Spleen (tissue), 7 donors: ENCODE results near the gene OARD1.

Experiments used
- POLR2A ChIP-seq, 3 donors: fragments of 450-650 bp; IDR thresholded peaks; one replicate each; pipeline ENCODE4 v1.5.1; 2017; ENCODE audit warnings: antibody characterized with exemption in 3 of 3, mild to moderate bottlenecking in 1 of 3
- POLR2AphosphoS5 ChIP-seq, 3 donors: sonication (generic); formaldehyde crosslinking; IDR thresholded peaks; one replicate each; pipeline ENCODE4 v1.5.1; 2017; ENCODE audit warnings: antibody characterized with exemption in 3 of 3
- TF ChIP-seq, protein P1 (sequence below), 11 experiments: fragments of 200-600 bp in 7 of 11; fragments of 450-650 bp in 4 of 11; sonication (generic) in 4 of 11; IDR thresholded peaks in 8 of 11; conservative IDR thresholded peaks in 3 of 11; 1 replicate in 7 of 11; 2 replicates in 4 of 11; pipeline versions ENCODE4 v1.4.0 to v1.8.0; 2016 to 2021; ENCODE audit warnings: antibody characterized with exemption in 11 of 11, inconsistent platforms in 4 of 11, mild to moderate bottlenecking in 1 of 11
- donor health status: DM: no; HTN: no; CAD: no; lungs with moderate emphysema.
- donor health status: DM: no; HTN: no; CAD: no.
- donor health status: DM: no; HTN: no; CAD: no.

DNA sequence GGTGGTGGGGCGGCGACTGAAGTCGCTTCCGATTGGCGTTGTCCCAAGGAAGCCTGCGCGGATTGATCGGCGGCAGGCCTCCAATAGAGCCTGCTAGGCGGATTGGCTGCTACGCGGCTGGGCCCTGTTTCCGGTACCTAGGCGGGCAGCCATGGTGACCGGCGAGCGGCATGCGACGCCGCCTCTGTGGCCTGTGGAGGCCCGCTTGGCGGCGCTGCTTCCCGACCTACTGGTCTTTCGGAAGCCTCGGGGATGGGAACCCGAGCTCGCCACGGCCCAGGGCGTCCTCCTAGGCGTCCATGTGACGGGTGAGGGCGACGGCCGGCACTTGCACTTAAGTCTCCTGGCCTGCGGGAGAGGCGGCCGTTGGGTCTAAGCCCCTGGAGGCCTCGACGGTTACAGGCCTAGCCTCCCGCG is 28.7 kb upstream of the OARD1 start:
- TF ChIP-seq, protein P1, sequence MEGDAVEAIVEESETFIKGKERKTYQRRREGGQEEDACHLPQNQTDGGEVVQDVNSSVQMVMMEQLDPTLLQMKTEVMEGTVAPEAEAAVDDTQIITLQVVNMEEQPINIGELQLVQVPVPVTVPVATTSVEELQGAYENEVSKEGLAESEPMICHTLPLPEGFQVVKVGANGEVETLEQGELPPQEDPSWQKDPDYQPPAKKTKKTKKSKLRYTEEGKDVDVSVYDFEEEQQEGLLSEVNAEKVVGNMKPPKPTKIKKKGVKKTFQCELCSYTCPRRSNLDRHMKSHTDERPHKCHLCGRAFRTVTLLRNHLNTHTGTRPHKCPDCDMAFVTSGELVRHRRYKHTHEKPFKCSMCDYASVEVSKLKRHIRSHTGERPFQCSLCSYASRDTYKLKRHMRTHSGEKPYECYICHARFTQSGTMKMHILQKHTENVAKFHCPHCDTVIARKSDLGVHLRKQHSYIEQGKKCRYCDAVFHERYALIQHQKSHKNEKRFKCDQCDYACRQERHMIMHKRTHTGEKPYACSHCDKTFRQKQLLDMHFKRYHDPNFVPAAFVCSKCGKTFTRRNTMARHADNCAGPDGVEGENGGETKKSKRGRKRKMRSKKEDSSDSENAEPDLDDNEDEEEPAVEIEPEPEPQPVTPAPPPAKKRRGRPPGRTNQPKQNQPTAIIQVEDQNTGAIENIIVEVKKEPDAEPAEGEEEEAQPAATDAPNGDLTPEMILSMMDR (IDR thresholded peaks at IDR 0.05 in 8 of 11, conservative IDR thresholded peaks at IDR 0.05 in 3 of 11): no peak
- TF ChIP-seq POLR2AphosphoS5 (IDR thresholded peaks at IDR 0.05) (peak in 1 of 3 donors; percentile 63), POLR2A (IDR thresholded peaks at IDR 0.05) (no peak)
